ENCODE data around the gene REXO5. TPM values are rescaled to one million over a fixed set of nuclear protein-coding genes. Genes with fewer than 3 reads are reported as not detected.

REXO5 gene
- total and polyA plus RNA-seq, 2 of the 13 experiments (the other 11 are each of a cell fraction or from before 2014, with no cell fraction given): 5.9 to 13.1 TPM

- TF ChIP-seq, protein P1, sequence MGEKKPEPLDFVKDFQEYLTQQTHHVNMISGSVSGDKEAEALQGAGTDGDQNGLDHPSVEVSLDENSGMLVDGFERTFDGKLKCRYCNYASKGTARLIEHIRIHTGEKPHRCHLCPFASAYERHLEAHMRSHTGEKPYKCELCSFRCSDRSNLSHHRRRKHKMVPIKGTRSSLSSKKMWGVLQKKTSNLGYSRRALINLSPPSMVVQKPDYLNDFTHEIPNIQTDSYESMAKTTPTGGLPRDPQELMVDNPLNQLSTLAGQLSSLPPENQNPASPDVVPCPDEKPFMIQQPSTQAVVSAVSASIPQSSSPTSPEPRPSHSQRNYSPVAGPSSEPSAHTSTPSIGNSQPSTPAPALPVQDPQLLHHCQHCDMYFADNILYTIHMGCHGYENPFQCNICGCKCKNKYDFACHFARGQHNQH (CRISPR knock-in tag; IDR thresholded peaks at IDR 0.05): peak; percentile 94
- TF ChIP-seq ZNF282 (IDR thresholded peaks at IDR 0.05; ENCODE audit: partially characterized antibody) (no peak), ZFY (CRISPR knock-in tag; IDR thresholded peaks at IDR 0.05) (peak; percentile 100), HMG20A (CRISPR knock-in tag; IDR thresholded peaks at IDR 0.05; ENCODE audit: borderline replicate concordance) (no peak), PREB (CRISPR knock-in tag; IDR thresholded peaks at IDR 0.05) (no peak), ZSCAN12 (CRISPR knock-in tag; IDR thresholded peaks at IDR 0.05) (peak; percentile 79; the same call in 1 of the 2 replicates), ZNF724P (CRISPR knock-in tag; IDR thresholded peaks at IDR 0.05; ENCODE audit: borderline replicate concordance) (peak; percentile 97), NFE2L1 (CRISPR knock-in tag; IDR thresholded peaks at IDR 0.05; ENCODE audit: borderline replicate concordance) (peak; percentile 80), NPAS2 (CRISPR knock-in tag; IDR thresholded peaks at IDR 0.05; ENCODE audit: borderline replicate concordance) (no peak), ERF (CRISPR knock-in tag; IDR thresholded peaks at IDR 0.05) (peak; percentile 97), ZNF776 (CRISPR knock-in tag; IDR thresholded peaks at IDR 0.05) (peak; percentile 74; the same call in 1 of the 2 replicates), ZNF781 (CRISPR knock-in tag; IDR thresholded peaks at IDR 0.05; ENCODE audit: borderline replicate concordance, not compliant biosample characterization) (peak; percentile 98), PITX1 (CRISPR knock-in tag; IDR thresholded peaks at IDR 0.05) (peak; percentile 90), ZNF597 (CRISPR knock-in tag; IDR thresholded peaks at IDR 0.05) (no peak), ZNF33B (CRISPR knock-in tag; IDR thresholded peaks at IDR 0.05) (0 out of 2 replicates have a peak, but pooled peaks have one; percentile 97), JUN (CRISPR knock-in tag; IDR thresholded peaks at IDR 0.05) (peak; percentile 62; the same call in 1 of the 2 replicates), ZIK1 (CRISPR knock-in tag; IDR thresholded peaks at IDR 0.05; ENCODE audit: borderline replicate concordance, low read depth) (peak; percentile 8)
- TF ChIP-seq, protein P2, sequence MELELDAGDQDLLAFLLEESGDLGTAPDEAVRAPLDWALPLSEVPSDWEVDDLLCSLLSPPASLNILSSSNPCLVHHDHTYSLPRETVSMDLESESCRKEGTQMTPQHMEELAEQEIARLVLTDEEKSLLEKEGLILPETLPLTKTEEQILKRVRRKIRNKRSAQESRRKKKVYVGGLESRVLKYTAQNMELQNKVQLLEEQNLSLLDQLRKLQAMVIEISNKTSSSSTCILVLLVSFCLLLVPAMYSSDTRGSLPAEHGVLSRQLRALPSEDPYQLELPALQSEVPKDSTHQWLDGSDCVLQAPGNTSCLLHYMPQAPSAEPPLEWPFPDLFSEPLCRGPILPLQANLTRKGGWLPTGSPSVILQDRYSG (CRISPR knock-in tag; IDR thresholded peaks at IDR 0.05): 0 out of 2 replicates have a peak, but pooled peaks have one; percentile 24
- TF ChIP-seq, protein P3, sequence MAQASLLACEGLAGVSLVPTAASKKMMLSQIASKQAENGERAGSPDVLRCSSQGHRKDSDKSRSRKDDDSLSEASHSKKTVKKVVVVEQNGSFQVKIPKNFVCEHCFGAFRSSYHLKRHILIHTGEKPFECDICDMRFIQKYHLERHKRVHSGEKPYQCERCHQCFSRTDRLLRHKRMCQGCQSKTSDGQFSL (CRISPR knock-in tag; IDR thresholded peaks at IDR 0.05): peak; percentile 76; the same call in 1 of the 2 replicates
- TF ChIP-seq, protein P4, sequence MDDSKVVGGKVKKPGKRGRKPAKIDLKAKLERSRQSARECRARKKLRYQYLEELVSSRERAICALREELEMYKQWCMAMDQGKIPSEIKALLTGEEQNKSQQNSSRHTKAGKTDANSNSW (CRISPR knock-in tag; IDR thresholded peaks at IDR 0.05; ENCODE audit: borderline replicate concordance): 0 out of 2 replicates have a peak, but pooled peaks have one; percentile 36
- TF ChIP-seq, protein P5, sequence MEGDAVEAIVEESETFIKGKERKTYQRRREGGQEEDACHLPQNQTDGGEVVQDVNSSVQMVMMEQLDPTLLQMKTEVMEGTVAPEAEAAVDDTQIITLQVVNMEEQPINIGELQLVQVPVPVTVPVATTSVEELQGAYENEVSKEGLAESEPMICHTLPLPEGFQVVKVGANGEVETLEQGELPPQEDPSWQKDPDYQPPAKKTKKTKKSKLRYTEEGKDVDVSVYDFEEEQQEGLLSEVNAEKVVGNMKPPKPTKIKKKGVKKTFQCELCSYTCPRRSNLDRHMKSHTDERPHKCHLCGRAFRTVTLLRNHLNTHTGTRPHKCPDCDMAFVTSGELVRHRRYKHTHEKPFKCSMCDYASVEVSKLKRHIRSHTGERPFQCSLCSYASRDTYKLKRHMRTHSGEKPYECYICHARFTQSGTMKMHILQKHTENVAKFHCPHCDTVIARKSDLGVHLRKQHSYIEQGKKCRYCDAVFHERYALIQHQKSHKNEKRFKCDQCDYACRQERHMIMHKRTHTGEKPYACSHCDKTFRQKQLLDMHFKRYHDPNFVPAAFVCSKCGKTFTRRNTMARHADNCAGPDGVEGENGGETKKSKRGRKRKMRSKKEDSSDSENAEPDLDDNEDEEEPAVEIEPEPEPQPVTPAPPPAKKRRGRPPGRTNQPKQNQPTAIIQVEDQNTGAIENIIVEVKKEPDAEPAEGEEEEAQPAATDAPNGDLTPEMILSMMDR (CRISPR knock-in tag; IDR thresholded peaks at IDR 0.05): peak; percentile 81
Measured at GRCh38 chr16:20806168-20807050, at the start of gene REXO5, which contains the start of gene ERI2 (continued).

Measured in HepG2 (cell line).